GM21717 (cell line): ENCODE results near the gene FHDC1.

ENCODE experiments used
- ATAC-seq: cut with Tn5 transposase; IDR thresholded peaks from one replicate; pipeline ENCODE4 v1.9.1; 2021; ENCODE audit warnings: mild to moderate bottlenecking, moderate library complexity; ENCODE audit not compliant: unreplicated experiment

Gene FHDC1

GRCh38 chr4:153027866-153028265 is 91.7 kb downstream of the FHDC1 start:
- no peak for ATAC-seq

GRCh38 chr4:153028535-153028934 is 92.4 kb downstream of the FHDC1 start:
- ATAC-seq, result no peak
